ENCODE data around the gene TRIM47. TPM values are rescaled to one million over a fixed set of nuclear protein-coding genes. Genes with fewer than 3 reads are reported as not detected.
A peak's percentile ranks its signal among the peaks of the same experiment; 100 is the strongest.

Gene TRIM47
- total RNA-seq, 2 donors from 2014 or later, result 1.6 to 2.7 TPM

DNA sequence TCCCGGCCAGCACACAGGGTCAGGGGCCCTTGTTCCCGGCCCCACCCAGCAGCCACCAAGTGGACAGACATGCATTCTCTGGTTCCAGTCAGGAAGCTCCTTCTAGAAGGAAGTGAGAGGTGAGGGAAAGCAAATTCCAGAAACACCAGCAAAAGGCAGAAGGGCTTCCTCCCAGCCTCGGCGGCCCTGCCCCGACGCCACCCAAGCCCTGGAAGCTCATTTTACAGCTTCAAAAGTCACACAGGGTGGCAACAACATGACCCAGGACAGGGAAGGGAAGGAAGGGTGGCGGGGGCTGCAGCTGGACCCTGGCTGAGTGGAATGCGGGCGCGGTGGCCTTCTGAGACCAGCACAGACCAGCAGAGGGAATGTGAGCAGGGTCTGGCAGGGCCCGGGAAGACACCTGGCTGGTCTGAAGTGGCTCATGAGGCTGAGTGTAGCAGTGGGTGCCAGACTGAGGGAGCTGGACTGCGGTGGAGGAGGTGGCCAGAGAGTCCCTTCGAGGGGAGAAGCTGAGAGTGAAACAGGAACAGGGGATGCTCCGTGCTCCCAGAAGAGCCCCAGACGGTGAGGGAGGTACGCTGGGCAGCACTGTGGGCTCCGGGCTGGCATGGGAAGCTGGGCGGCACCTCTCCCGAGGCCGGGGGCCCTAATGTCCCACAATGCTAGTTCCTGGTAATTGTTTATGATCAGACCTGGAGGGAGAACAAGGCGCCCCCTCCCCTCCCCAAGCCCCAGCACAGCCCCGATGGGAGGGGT is 32.3 kb downstream of the TRIM47 start:
- H3K27me3 ChIP-seq (ENCODE audit: control insufficient read depth, insufficient read depth, low read length, poor library complexity, severe bottlenecking), result no peaks in the 10 kb centered on the region
- DNase-seq, result no peak
- Mint-ChIP-seq H3K36me3 (ENCODE audit: low read depth) (peaks cover 44% of the 10 kb centered on the region), H3K4me3 (no peak overlapping the region), H3K27me3 (ENCODE audit: insufficient read depth) (no peaks in the 10 kb centered on the region), H3K4me1 (peaks cover 7% of the 10 kb centered on the region), H3K9me3 (no peaks in the 10 kb centered on the region), H3K27ac (peak overlapping the region; percentile 64)
- TF ChIP-seq, protein P1, sequence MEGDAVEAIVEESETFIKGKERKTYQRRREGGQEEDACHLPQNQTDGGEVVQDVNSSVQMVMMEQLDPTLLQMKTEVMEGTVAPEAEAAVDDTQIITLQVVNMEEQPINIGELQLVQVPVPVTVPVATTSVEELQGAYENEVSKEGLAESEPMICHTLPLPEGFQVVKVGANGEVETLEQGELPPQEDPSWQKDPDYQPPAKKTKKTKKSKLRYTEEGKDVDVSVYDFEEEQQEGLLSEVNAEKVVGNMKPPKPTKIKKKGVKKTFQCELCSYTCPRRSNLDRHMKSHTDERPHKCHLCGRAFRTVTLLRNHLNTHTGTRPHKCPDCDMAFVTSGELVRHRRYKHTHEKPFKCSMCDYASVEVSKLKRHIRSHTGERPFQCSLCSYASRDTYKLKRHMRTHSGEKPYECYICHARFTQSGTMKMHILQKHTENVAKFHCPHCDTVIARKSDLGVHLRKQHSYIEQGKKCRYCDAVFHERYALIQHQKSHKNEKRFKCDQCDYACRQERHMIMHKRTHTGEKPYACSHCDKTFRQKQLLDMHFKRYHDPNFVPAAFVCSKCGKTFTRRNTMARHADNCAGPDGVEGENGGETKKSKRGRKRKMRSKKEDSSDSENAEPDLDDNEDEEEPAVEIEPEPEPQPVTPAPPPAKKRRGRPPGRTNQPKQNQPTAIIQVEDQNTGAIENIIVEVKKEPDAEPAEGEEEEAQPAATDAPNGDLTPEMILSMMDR (conservative IDR thresholded peaks at IDR 0.05), result no peak
- H3K27ac ChIP-seq (ENCODE audit: low read depth, low read length), result peak overlapping the region; percentile 32
- H3K36me3 ChIP-seq (ENCODE audit: control insufficient read depth, insufficient read depth, low read length), result peaks cover 37% of the 10 kb centered on the region
- no peaks in the 10 kb centered on the region for H3K4me1 ChIP-seq (ENCODE audit: control insufficient read depth, insufficient read depth, low read length)
- 89 to 95% methylated on average over 12 to 22 of the region's 22 CpGs for WGBS, 2 experiments (ENCODE audit: insufficient coverage in 1 of 2, insufficient read length in 1 of 2)
- no peaks in the 10 kb centered on the region for H3K9me3 ChIP-seq (ENCODE audit: control insufficient read depth, low read length)
- H3K4me3 ChIP-seq (ENCODE audit: low read length), result no peak overlapping the region
- peak overlapping the region; percentile 20 for H3K9ac ChIP-seq (ENCODE audit: extremely low read depth, low read length, poor library complexity, severe bottlenecking)

DNA sequence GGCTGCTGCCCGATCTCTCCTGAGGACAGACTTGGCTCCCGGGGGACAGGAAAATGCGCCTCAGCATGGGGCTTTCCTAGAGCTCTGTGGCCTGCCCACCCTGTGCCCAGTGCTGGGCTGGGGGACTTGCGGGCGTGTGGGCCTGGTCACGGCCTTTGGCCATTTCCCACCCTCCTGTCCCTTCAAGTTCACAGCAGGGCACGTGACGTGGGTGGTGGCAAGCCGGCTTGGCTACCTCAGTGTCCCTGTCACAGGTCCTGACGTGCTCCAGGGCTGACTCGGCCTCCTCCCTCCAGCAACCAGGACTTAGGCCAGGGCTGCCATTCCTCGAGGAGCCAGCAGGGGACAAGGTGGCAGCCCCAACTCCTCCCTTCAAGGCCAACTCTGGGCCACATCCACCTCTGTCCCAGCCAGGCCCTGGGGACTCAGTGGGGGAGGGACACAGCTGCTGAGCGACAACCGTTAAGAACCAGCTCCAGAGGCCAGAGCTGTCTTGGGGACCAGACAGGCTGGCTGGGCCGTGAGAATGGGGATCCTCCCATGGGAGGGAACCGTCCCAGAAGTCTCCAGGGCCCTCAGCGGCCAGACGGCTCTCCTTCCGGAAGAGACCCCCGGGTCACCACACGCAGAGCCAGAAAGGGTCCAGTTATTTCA is 33.2 kb downstream of the TRIM47 start:
- Mint-ChIP-seq H3K27ac (peak overlapping the region; percentile 77), H3K4me3 (no peak overlapping the region), H3K9me3 (no peaks in the 10 kb centered on the region), H3K27me3 (ENCODE audit: insufficient read depth) (no peaks in the 10 kb centered on the region), H3K36me3 (ENCODE audit: low read depth) (peaks cover 37% of the 10 kb centered on the region), H3K4me1 (peaks cover 7% of the 10 kb centered on the region)
- peak; percentile 98 for DNase-seq
- TF ChIP-seq, protein P1 (conservative IDR thresholded peaks at IDR 0.05), result peak; percentile 82
- WGBS, 2 experiments (ENCODE audit: insufficient coverage in 1 of 2, insufficient read length in 1 of 2), result 64% methylated on average over 14 to 21 of the region's 21 CpGs
- no peaks in the 10 kb centered on the region for H3K9me3 ChIP-seq (ENCODE audit: control insufficient read depth, low read length)
- H3K27ac ChIP-seq (ENCODE audit: low read depth, low read length), result no peak overlapping the region
- H3K27me3 ChIP-seq (ENCODE audit: control insufficient read depth, insufficient read depth, low read length, poor library complexity, severe bottlenecking), result no peaks in the 10 kb centered on the region
- H3K4me1 ChIP-seq (ENCODE audit: control insufficient read depth, insufficient read depth, low read length), result no peaks in the 10 kb centered on the region
- no peak overlapping the region for H3K9ac ChIP-seq (ENCODE audit: extremely low read depth, low read length, poor library complexity, severe bottlenecking)
- H3K4me3 ChIP-seq (ENCODE audit: low read length), result no peak overlapping the region
- peaks cover 30% of the 10 kb centered on the region for H3K36me3 ChIP-seq (ENCODE audit: control insufficient read depth, insufficient read depth, low read length)

DNA sequence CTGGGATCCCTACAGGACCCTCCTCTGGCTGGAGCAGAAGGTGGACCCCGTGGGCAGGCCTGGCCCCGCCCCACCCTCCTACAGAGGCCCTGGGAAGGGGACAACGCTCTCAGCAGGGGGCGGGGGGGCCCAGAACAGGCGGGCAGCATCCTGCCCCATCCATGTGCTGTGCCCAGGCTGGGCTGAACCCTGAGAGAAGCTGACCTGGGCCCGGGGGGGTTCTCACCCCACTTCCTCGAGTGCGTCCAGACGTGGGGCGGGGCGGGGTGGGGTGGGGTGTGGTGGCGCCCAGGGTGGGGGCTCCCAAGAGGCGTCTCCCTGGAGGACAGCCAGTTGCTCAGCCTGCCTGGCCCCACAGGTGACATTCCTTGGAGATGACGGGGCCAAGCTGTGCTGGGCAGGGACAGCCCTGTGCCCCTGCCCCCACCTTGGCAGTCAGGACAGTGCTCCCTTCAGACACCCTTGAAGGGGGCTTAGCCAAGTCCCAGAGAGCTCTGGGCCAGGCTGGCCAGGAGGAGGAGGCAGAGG is 33.8 kb downstream of the TRIM47 start:
- H3K4me1 Mint-ChIP-seq, result peaks cover 7% of the 10 kb centered on the region
- 77% methylated on average over 14 of the region's 14 CpGs; no CpG with 5 or more reads in 1 of the 2 experiments for WGBS, 2 experiments (ENCODE audit: insufficient coverage in 1 of 2, insufficient read length in 1 of 2)
- Histone ChIP-seq H3K27me3 (ENCODE audit: control insufficient read depth, insufficient read depth, low read length, poor library complexity, severe bottlenecking) (no peaks in the 10 kb centered on the region), H3K36me3 (ENCODE audit: control insufficient read depth, insufficient read depth, low read length) (peaks cover 27% of the 10 kb centered on the region), H3K9me3 (ENCODE audit: control insufficient read depth, low read length) (no peaks in the 10 kb centered on the region), H3K27ac (ENCODE audit: low read depth, low read length) (no peak overlapping the region), H3K4me3 (ENCODE audit: low read length) (no peak overlapping the region), H3K9ac (ENCODE audit: extremely low read depth, low read length, poor library complexity, severe bottlenecking) (no peak overlapping the region), H3K4me1 (ENCODE audit: control insufficient read depth, insufficient read depth, low read length) (no peaks in the 10 kb centered on the region)
- H3K9me3 Mint-ChIP-seq, result no peaks in the 10 kb centered on the region
- H3K27ac Mint-ChIP-seq, result peak overlapping the region; percentile 39
- peaks cover 33% of the 10 kb centered on the region for H3K36me3 Mint-ChIP-seq (ENCODE audit: low read depth)
- no peak overlapping the region for H3K4me3 Mint-ChIP-seq
- DNase-seq, result no peak
- H3K27me3 Mint-ChIP-seq (ENCODE audit: insufficient read depth), result no peaks in the 10 kb centered on the region
- TF ChIP-seq, protein P1 (conservative IDR thresholded peaks at IDR 0.05), result no peak

Measured in endodermal cell (in vitro differentiated cells).